Lower lobe of right lung (tissue), 2 donors: ENCODE data around the gene DNAH17. TPM values are rescaled to one million over a fixed set of nuclear protein-coding genes. Genes with fewer than 3 reads are reported as not detected.

ENCODE experiments used
- ATAC-seq, 2 donors: fragments of 200-7000 bp; cut with Tn5 transposase; one replicate each; pipeline ENCODE4 v1.9.1; 2020 to 2022; ENCODE audit warnings: mild to moderate bottlenecking in 2 of 2, moderate library complexity in 2 of 2
- DNase-seq: peaks from one replicate; pipeline ENCODE4 v3.0.0-alpha.2; 2020
- H3K27ac ChIP-seq: fragments of 200-600 bp; one replicate; pipeline ENCODE4 v1.8.0; 2022
- H3K27me3 ChIP-seq: fragments of 200-600 bp; one replicate; pipeline ENCODE4 v1.8.0; 2022; ENCODE audit warnings: low read depth
- H3K36me3 ChIP-seq: fragments of 200-600 bp; one replicate; pipeline ENCODE4 v1.8.0; 2022; ENCODE audit warnings: mild to moderate bottlenecking
- H3K4me1 ChIP-seq: fragments of 200-600 bp; one replicate; pipeline ENCODE4 v1.8.0; 2022
- H3K4me3 ChIP-seq: fragments of 200-600 bp; one replicate; pipeline ENCODE4 v1.8.0; 2022; ENCODE audit warnings: mild to moderate bottlenecking
- H3K9me3 ChIP-seq: fragments of 200-600 bp; one replicate; pipeline ENCODE4 v1.8.0; 2022
- CTCF ChIP-seq: fragments of 200-600 bp; IDR thresholded peaks from one replicate; pipeline ENCODE4 v1.8.0; 2022; ENCODE audit warnings: antibody characterized with exemption, mild to moderate bottlenecking
- intact Hi-C: fragments of 100-400 bp; cut with DNase I; formaldehyde crosslinking; loops from one replicate; pipeline ENCODE4 v1.11.0; 2022
- total RNA-seq: library from RNA; stranded (reverse); fragmentation: NEBNext Ultra II Directional; extraction: Animal tissue kit (Norgen Biotek cat#: 25700); gene quantifications from one replicate; pipeline ENCODE4 v1.2.1, GENCODE V29; 2021
- donor health status: DM: no; HTN: yes; CAD: no; lungs with severe emphysema.

Gene DNAH17
- total RNA-seq, 1 donor from 2014 or later = 2.8 TPM

DNA sequence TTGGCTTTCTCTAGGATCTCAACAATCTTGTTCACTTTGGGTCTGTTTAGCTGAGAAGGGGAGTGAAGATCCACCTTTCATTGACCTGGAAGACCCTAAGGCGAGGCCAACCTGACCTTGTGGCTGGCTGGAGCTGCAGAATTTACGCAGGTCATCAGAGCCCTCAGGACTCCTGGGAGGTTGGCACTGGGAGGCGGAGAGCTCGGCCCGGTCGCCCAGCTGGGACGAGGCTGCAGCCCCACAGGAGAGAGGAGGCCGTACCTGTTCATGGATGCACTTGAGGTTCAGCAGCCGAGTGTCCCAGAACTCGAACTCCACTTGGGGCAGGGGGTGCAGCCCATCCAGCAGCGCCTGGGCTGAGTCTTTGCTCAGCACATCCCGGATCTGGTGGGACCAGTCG lies 5.9 kb downstream of the DNAH17 start:
- H3K4me3 ChIP-seq = no peak overlapping the region
- intact Hi-C loops = no loop called here
- DNase-seq (no peak), ATAC-seq (no peak)
- no peaks in the 10 kb centered on the region for H3K4me1 ChIP-seq
- no peaks in the 10 kb centered on the region for H3K36me3 ChIP-seq
- no peaks in the 10 kb centered on the region for H3K9me3 ChIP-seq
- H3K27me3 ChIP-seq = peaks cover 5% of the 10 kb centered on the region
- no peak overlapping the region for H3K27ac ChIP-seq
- no peak for TF ChIP-seq CTCF

DNA sequence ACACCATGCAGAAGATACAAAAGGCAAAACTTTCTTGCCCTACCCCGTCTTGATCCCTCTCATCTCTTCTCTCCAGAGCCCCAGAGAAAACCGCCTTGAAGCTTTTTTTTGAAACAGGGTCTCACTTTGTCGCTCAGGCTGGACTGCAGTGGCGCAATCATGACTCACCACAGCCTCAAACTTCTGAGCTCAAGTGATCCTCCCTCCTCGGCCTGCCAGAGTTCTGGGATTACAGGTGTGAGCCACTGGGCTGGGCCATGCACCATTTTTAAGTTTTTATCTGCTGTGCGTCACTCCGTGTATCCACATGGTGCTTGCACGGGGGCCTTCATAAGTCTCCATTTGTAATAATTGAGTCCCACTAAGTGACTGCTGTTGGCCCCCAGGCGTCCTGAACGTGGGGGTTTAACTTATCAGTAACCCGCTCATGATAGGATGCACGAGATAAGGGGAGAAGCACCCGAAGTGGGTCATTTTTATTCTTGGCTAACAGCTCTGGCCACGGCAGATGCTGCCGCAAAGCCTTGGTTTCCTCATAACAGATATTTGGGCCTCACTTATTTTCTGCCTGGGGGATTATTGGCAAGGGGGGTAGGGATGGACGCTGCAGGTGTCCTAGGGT lies 8.6 kb downstream of the DNAH17 start:
- Histone ChIP-seq H3K4me3 (no peak overlapping the region), H3K27me3 (peaks cover 5% of the 10 kb centered on the region), H3K27ac (no peak overlapping the region), H3K36me3 (no peaks in the 10 kb centered on the region), H3K9me3 (no peaks in the 10 kb centered on the region), H3K4me1 (no peaks in the 10 kb centered on the region)
- TF ChIP-seq CTCF = no peak
- DNase-seq (no peak), ATAC-seq (peak in 1 of 2 donors; percentile 37)
- intact Hi-C loops = no loop called here

- Histone ChIP-seq H3K27me3 (peaks cover 5% of the 10 kb centered on the region), H3K36me3 (no peaks in the 10 kb centered on the region), H3K4me3 (no peak overlapping the region), H3K27ac (no peak overlapping the region), H3K9me3 (no peaks in the 10 kb centered on the region), H3K4me1 (no peaks in the 10 kb centered on the region)
- no peak for TF ChIP-seq CTCF
- no peak for DNase-seq
- ATAC-seq = no peak
- intact Hi-C loops = no loop called here
These were observed 9.2 kb downstream of the DNAH17 start for GRCh38 chr17:78567991-78568390.

DNA sequence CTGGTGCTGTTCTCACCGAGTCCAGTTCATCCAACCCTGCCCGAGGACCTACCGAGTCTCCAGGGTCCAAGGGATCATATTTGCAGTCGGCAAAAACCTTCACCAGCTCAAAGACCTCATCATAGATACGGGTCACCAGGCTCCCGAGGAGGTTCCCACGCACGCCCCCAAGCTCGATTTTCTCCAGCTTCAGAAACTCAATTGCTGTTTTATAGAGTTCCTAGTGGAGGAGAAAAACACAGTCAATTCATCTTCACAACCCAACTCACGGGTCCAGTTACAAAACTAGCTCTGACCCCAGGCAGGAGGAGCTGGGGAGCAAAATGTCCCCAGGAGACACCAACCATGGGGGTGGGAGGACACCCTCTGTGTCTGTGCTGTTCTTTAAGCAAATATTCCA lies 10.2 kb downstream of the DNAH17 start:
- H3K27me3 ChIP-seq = peaks cover 5% of the 10 kb centered on the region
- no peaks in the 10 kb centered on the region for H3K36me3 ChIP-seq
- ATAC-seq (no peak), DNase-seq (no peak)
- intact Hi-C loops = no loop called here
- H3K9me3 ChIP-seq = no peaks in the 10 kb centered on the region
- no peak for TF ChIP-seq CTCF
- H3K27ac ChIP-seq = no peak overlapping the region
- H3K4me3 ChIP-seq = no peak overlapping the region
- H3K4me1 ChIP-seq = no peaks in the 10 kb centered on the region

DNA sequence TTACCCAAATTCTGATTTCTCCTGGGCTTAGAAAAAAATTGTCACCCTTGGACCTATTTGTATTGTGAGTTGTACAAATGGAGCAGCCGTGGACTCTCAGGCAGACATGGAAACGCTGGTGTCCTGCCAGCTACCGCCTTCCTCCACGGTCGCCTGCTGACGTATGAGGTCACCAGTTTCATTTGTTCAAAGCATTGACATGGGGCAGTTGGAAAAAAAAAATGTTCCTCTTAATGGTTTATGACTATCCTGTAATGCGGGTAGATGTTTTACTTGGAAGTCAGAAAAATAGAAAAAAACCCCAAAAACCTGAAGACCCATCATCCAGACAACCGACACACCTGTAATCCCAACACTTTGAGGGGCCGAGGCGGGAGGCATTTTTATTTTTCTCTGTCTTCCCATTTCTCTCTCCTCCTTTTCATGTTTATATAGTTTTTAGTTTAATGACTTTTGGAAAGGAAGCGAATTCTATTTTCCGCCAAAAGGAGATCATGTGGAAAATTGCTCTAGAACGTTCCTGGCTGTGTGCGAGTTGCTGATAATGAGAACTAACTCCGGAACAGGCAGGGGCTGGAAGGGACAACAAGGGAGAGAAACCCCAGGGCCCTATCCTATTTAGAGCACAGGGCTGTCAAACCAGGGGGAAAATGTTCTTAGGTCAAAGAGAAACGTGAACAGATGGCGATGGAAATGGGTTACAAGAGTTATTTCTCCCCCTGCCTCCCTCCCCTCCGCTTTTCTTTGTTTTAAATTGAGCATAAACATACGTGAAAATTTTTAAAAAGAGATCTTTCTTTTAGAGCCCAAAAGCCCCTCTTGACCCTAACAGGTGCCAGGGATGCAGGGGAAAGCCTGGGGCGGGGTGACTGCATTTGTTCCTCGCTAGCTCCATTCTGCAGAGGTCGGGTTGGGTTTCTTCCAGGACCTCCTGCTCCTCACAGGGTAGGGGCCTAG lies 13.7 kb downstream of the DNAH17 start:
- H3K9me3 ChIP-seq = no peaks in the 10 kb centered on the region
- no peaks in the 10 kb centered on the region for H3K36me3 ChIP-seq
- H3K27ac ChIP-seq = no peak overlapping the region
- H3K4me1 ChIP-seq = no peaks in the 10 kb centered on the region
- no peaks in the 10 kb centered on the region for H3K27me3 ChIP-seq
- H3K4me3 ChIP-seq = no peak overlapping the region
- no peak for ATAC-seq
- intact Hi-C loops = no loop called here
- TF ChIP-seq CTCF = no peak
- no peak for DNase-seq
